CMK (cell line): ENCODE results near the gene ACP7.
"Not testable (repeated sequence)": the region's sequence is repeated elsewhere in the genome, so short reads cannot be mapped to it uniquely, and the experiment has no call there.

Experiments
- DNase-seq: peaks from one replicate; pipeline ENCODE4 v3.0.0-alpha.2; 2010; ENCODE audit warnings: low read depth

Gene ACP7

GRCh38 chr19:39078436-39079200 lies 5.5 kb upstream of the ACP7 start:
- no peak for DNase-seq

GRCh38 chr19:39080431-39080830 lies 3.7 kb upstream of the ACP7 start:
- no peak for DNase-seq

GRCh38 chr19:39082167-39082566 lies 2.0 kb upstream of the ACP7 start:
- DNase-seq: no peak

- no peak for DNase-seq
Measured at GRCh38 chr19:39082745-39083598, 1.2 kb upstream of the ACP7 start.

GRCh38 chr19:39083599-39083982 lies 577 bp upstream of the ACP7 start:
- DNase-seq: no peak

- no peak for DNase-seq
Measured at GRCh38 chr19:39084732-39085080, 538 bp downstream of the ACP7 start.

GRCh38 chr19:39085392-39085791 lies 1.2 kb downstream of the ACP7 start:
- DNase-seq: no peak

GRCh38 chr19:39086386-39086785 lies 2.2 kb downstream of the ACP7 start:
- no peak for DNase-seq

- no peak for DNase-seq
Measured at GRCh38 chr19:39087907-39088686, 3.9 kb downstream of the ACP7 start.

GRCh38 chr19:39090016-39090415 lies 5.8 kb downstream of the ACP7 start:
- DNase-seq: not testable (repeated sequence)

- DNase-seq: no peak
Measured at GRCh38 chr19:39090881-39091280, 6.7 kb downstream of the ACP7 start.

GRCh38 chr19:39095799-39096540 lies 11.8 kb downstream of the ACP7 start:
- not testable (repeated sequence) for DNase-seq

- DNase-seq: no peak
Measured at GRCh38 chr19:39097299-39097698, 13.1 kb downstream of the ACP7 start.

GRCh38 chr19:39097721-39098120 lies 13.6 kb downstream of the ACP7 start:
- DNase-seq: no peak

- DNase-seq: no peak
Measured at GRCh38 chr19:39098365-39099269, 14.4 kb downstream of the ACP7 start.

GRCh38 chr19:39099341-39099740 lies 15.2 kb downstream of the ACP7 start:
- DNase-seq: no peak

- DNase-seq: no peak
Measured at GRCh38 chr19:39100500-39101166, 16.5 kb downstream of the ACP7 start.

GRCh38 chr19:39103151-39103550 lies 19.0 kb downstream of the ACP7 start:
- no peak for DNase-seq

GRCh38 chr19:39104186-39104596 lies 20.0 kb downstream of the ACP7 start:
- DNase-seq: no peak

GRCh38 chr19:39106194-39106593 lies 22.0 kb downstream of the ACP7 start:
- DNase-seq: no peak
